OCI-LY7 (cell line): ENCODE measurements around the gene PRDM10. TPM values are rescaled to one million over a fixed set of nuclear protein-coding genes. Genes with fewer than 3 reads are reported as not detected.

ENCODE experiments used
- BruUV-seq: library from RNA; stranded (reverse); fragments of 400-500 nt; replicated peaks from 2 replicates; lab custom pipeline; 2021; lab: Mats Ljungman, UMichigan
- CTCF ChIA-PET: fragments of 300-600 bp; sonication (Branson Sonifier 250); formaldehyde crosslinking; loops from one replicate; lab custom pipeline; 2022; ENCODE audit warnings: antibody characterized with exemption; ENCODE audit not compliant: unreplicated experiment; lab: Charles Lee
- POLR2A ChIA-PET: fragments of 300-600 bp; sonication (Branson Sonifier 250); formaldehyde crosslinking; loops from one replicate; lab custom pipeline; 2022; ENCODE audit warnings: antibody characterized with exemption; lab: Charles Lee
- DNase-seq: peaks from one replicate; pipeline ENCODE4 v3.0.0-alpha.2; 2015; ENCODE audit warnings: low spot score
- H2AFZ ChIP-seq: fragments of 200-600 bp; sonication (generic), shearing (Covaris generic); 2 replicates; pipeline ENCODE4 v1.6.1; 2014; ENCODE audit warnings: mild to moderate bottlenecking, antibody characterized with exemption, low read length, moderate library complexity
- H3K27ac ChIP-seq: fragments of 200-600 bp; sonication (generic); 2 replicates; pipeline ENCODE4 v1.5.1; 2014; ENCODE audit warnings: mixed run types, low read depth, mild to moderate bottlenecking, moderate library complexity, low read length, inconsistent platforms; ENCODE audit not compliant: poor library complexity, severe bottlenecking
- H3K36me3 ChIP-seq: fragments of 200-600 bp; sonication (generic); 2 replicates; pipeline ENCODE4 v1.6.1; 2014; ENCODE audit warnings: mild to moderate bottlenecking, antibody characterized with exemption, low read length, moderate library complexity, mixed read lengths; ENCODE audit not compliant: insufficient read depth
- H3K4me1 ChIP-seq: fragments of 200-600 bp; sonication (generic); 2 replicates; pipeline ENCODE4 v1.5.1; 2014; ENCODE audit warnings: mild to moderate bottlenecking, low read length; ENCODE audit not compliant: insufficient read depth, poor library complexity, severe bottlenecking
- H3K4me2 ChIP-seq: fragments of 200-600 bp; sonication (generic); 2 replicates; pipeline ENCODE4 v1.6.1; 2014; ENCODE audit warnings: mild to moderate bottlenecking, low read length
- H3K4me3 ChIP-seq: fragments of 200-600 bp; sonication (generic); 2 replicates; pipeline ENCODE4 v1.5.1; 2014; ENCODE audit warnings: mild to moderate bottlenecking, low read depth, low read length; ENCODE audit not compliant: poor library complexity, severe bottlenecking
- H3K79me2 ChIP-seq: fragments of 200-600 bp; sonication (generic); 2 replicates; pipeline ENCODE4 v1.6.1; 2016; ENCODE audit warnings: low read depth, mild to moderate bottlenecking, low read length, moderate library complexity, mixed read lengths; ENCODE audit not compliant: insufficient read depth
- H3K9me2 ChIP-seq: fragments of 200-600 bp; sonication (generic); 2 replicates; pipeline ENCODE4 v1.6.1; 2016; ENCODE audit warnings: mild to moderate bottlenecking, low read length, mixed read lengths; ENCODE audit not compliant: insufficient read depth
- H3K9me3 ChIP-seq: fragments of 200-600 bp; sonication (generic); 2 replicates; pipeline ENCODE4 v1.6.1; 2014; ENCODE audit warnings: mild to moderate bottlenecking, mixed run types, low read length, mixed read lengths
- H4K20me1 ChIP-seq: fragments of 200-600 bp; sonication (generic); 2 replicates; pipeline ENCODE4 v1.6.1; 2014; ENCODE audit warnings: mild to moderate bottlenecking, antibody characterized with exemption, low read length, moderate library complexity, mixed read lengths; ENCODE audit not compliant: insufficient read depth
- EZH2phosphoT487 ChIP-seq: fragments of 200-600 bp; sonication (generic); IDR thresholded peaks from 2 replicates; pipeline ENCODE4 v1.6.1; 2018; ENCODE audit warnings: low read depth, borderline replicate concordance, mild to moderate bottlenecking, mixed run types, antibody characterized with exemption, low read length, moderate library complexity, mixed read lengths
- intact Hi-C: fragments of 100-400 bp; cut with micrococcal nuclease; formaldehyde crosslinking; loops from one replicate; pipeline ENCODE4 v1.10.0; 2022; ENCODE audit not compliant: unreplicated experiment
- total RNA-seq, 2 experiments: library from RNA; depleted of rRNA in 1 of 2; stranded (reverse); fragments of >200 nt in 1 of 2; shearing (Covaris generic) in 1 of 2; gene quantifications; 2 replicates each; pipeline ENCODE4 v1.2.3, GENCODE V29; 2014 to 2022
- TF ChIP-seq, protein P1 (sequence below): fragments of 200-600 bp; sonication (generic); conservative IDR thresholded peaks from 2 replicates; pipeline ENCODE4 v1.5.1; 2014; ENCODE audit warnings: mild to moderate bottlenecking, antibody characterized with exemption, low read length, moderate library complexity, mixed read lengths

PRDM10 gene
- total RNA-seq, 2 experiments from 2014 or later: 29.8 to 60.6 TPM

- Histone ChIP-seq H3K4me2 (peak overlapping the region; percentile 78), H3K4me3 (peak overlapping the region; percentile 81), H3K27ac (peak overlapping the region; percentile 91), H4K20me1 (no peaks in the 10 kb centered on the region), H2AFZ (no peak overlapping the region), H3K9me3 (no peaks in the 10 kb centered on the region), H3K9me2 (no peaks in the 10 kb centered on the region), H3K4me1 (peaks cover 77% of the 10 kb centered on the region), H3K79me2 (peaks cover 70% of the 10 kb centered on the region), H3K36me3 (peaks cover 53% of the 10 kb centered on the region)
- intact Hi-C loops: loop anchor here (5.0 kb wide), 1 partner anchor 237 kb away; no protein-coding TSS in a partner anchor
- ChIA-PET CTCF (interaction anchor here (1.2 to 1.9 kb wide), 5 partner anchors 10 to 51 kb away, joined by 3 to 8 read pairs (median 4); no protein-coding TSS in a partner anchor), POLR2A (interaction anchor here (0.5 to 6.5 kb wide), 15 partner anchors 9 to 238 kb away, joined by 3 to 88 read pairs (median 8); partner anchors contain the start of genes PRDM10 and ST14)
- BruUV-seq: no TSS peak
- DNase-seq: no peak
- TF ChIP-seq, protein P1, sequence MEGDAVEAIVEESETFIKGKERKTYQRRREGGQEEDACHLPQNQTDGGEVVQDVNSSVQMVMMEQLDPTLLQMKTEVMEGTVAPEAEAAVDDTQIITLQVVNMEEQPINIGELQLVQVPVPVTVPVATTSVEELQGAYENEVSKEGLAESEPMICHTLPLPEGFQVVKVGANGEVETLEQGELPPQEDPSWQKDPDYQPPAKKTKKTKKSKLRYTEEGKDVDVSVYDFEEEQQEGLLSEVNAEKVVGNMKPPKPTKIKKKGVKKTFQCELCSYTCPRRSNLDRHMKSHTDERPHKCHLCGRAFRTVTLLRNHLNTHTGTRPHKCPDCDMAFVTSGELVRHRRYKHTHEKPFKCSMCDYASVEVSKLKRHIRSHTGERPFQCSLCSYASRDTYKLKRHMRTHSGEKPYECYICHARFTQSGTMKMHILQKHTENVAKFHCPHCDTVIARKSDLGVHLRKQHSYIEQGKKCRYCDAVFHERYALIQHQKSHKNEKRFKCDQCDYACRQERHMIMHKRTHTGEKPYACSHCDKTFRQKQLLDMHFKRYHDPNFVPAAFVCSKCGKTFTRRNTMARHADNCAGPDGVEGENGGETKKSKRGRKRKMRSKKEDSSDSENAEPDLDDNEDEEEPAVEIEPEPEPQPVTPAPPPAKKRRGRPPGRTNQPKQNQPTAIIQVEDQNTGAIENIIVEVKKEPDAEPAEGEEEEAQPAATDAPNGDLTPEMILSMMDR: no peak
- TF ChIP-seq EZH2phosphoT487: no peak
Measured at GRCh38 chr11:129945373-129945772, 57.3 kb downstream of the PRDM10 start.

DNA sequence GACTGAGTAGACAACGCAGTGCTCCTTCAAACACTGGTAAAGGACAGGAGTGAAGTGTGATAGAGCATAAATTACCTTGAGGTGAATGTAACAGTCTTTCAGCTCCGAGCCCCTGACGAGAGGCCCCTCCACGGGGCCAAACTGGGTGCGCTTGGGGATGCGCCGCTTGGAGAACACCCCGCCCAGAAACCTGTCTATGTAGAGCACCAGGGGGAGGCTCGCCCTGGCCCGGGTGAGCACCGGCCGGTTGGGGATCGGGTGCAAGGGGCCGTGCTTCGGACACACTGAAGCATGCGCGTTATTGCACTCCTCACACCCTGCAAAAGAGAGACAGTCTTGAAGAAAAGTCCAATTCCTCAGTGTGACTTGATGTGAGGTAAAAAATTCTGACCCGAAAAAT is 57.9 kb downstream of the PRDM10 start:
- Histone ChIP-seq H3K9me2 (no peaks in the 10 kb centered on the region), H3K27ac (peak overlapping the region; percentile 91), H3K4me3 (peak overlapping the region; percentile 81), H4K20me1 (no peaks in the 10 kb centered on the region), H3K4me1 (peaks cover 77% of the 10 kb centered on the region), H3K36me3 (peaks cover 60% of the 10 kb centered on the region), H2AFZ (no peak overlapping the region), H3K9me3 (no peaks in the 10 kb centered on the region), H3K79me2 (peaks cover 77% of the 10 kb centered on the region), H3K4me2 (peak overlapping the region; percentile 78)
- POLR2A ChIA-PET: no interaction called here
- DNase-seq: no peak
- CTCF ChIA-PET: no interaction called here
- intact Hi-C loops: loop anchor here (5.0 kb wide), 1 partner anchor 238 kb away; no protein-coding TSS in a partner anchor
- TF ChIP-seq EZH2phosphoT487: no peak
- TF ChIP-seq, protein P1: no peak
- BruUV-seq: no TSS peak

GRCh38 chr11:129943036-129943435 is 59.6 kb downstream of the PRDM10 start:
- Histone ChIP-seq H3K4me1 (peaks cover 77% of the 10 kb centered on the region), H3K79me2 (peaks cover 91% of the 10 kb centered on the region), H4K20me1 (no peaks in the 10 kb centered on the region), H2AFZ (no peak overlapping the region), H3K9me3 (no peaks in the 10 kb centered on the region), H3K36me3 (peaks cover 74% of the 10 kb centered on the region), H3K4me3 (peak overlapping the region; percentile 44), H3K4me2 (peak overlapping the region; percentile 68), H3K9me2 (no peaks in the 10 kb centered on the region), H3K27ac (peak overlapping the region; percentile 15)
- TF ChIP-seq EZH2phosphoT487: no peak
- TF ChIP-seq, protein P1: no peak
- no peak for DNase-seq
- CTCF ChIA-PET: no interaction called here
- BruUV-seq: no TSS peak
- intact Hi-C loops: no loop called here
- POLR2A ChIA-PET: interaction anchor here (0.6 to 1.8 kb wide), 13 partner anchors 8 to 135 kb away, joined by 3 to 12 read pairs (median 4); partner anchors contain the start of gene PRDM10
